SU-DHL-6 (cell line): ENCODE results near the gene ADAMTS4.

ENCODE experiments used
- H2AFZ ChIP-seq: fragments of 200-600 bp; sonication (generic); 2 replicates; pipeline ENCODE4 v1.6.1; 2014; ENCODE audit warnings: low read depth, mild to moderate bottlenecking, moderate library complexity, mixed read lengths, antibody characterized with exemption, low read length; ENCODE audit not compliant: severe bottlenecking
- H3F3A ChIP-seq: fragments of 200-600 bp; shearing (Covaris generic); 2 replicates; pipeline ENCODE4 v1.6.0; 2016; ENCODE audit warnings: antibody characterized with exemption, mild to moderate bottlenecking; ENCODE audit not compliant: insufficient read depth
- H3K27ac ChIP-seq: fragments of 200-600 bp; sonication (generic); 2 replicates; pipeline ENCODE4 v1.5.1; 2016; ENCODE audit warnings: low read depth, mild to moderate bottlenecking, low read length, moderate library complexity, mixed read lengths
- H3K27me3 ChIP-seq: fragments of 200-600 bp; sonication (generic), shearing (Covaris generic); 2 replicates; pipeline ENCODE4 v1.6.0; 2014; ENCODE audit warnings: mild to moderate bottlenecking, low read length
- H3K36me3 ChIP-seq: fragments of 200-600 bp; sonication (generic); 2 replicates; pipeline ENCODE4 v1.6.1; 2014; ENCODE audit warnings: mild to moderate bottlenecking, low read length, mixed read lengths
- H3K4me2 ChIP-seq: fragments of 300-600, 200-600 bp; shearing (Covaris generic), sonication (generic); 2 replicates; pipeline ENCODE4 v1.6.0; 2014; ENCODE audit warnings: low read length, low read depth, mild to moderate bottlenecking; ENCODE audit not compliant: poor library complexity, severe bottlenecking
- H3K4me3 ChIP-seq: fragments of 200-600 bp; sonication (generic); 2 replicates; pipeline ENCODE4 v1.5.1; 2014; ENCODE audit warnings: antibody characterized with exemption, low read length, mild to moderate bottlenecking, mixed read lengths; ENCODE audit not compliant: insufficient read depth, poor library complexity, severe bottlenecking
- H3K79me2 ChIP-seq: fragments of 200-600 bp; sonication (generic); 2 replicates; pipeline ENCODE4 v1.6.1; 2014; ENCODE audit warnings: mild to moderate bottlenecking, low read length, moderate library complexity; ENCODE audit not compliant: insufficient read depth
- H3K9ac ChIP-seq: fragments of 200-600 bp; sonication (generic); 2 replicates; pipeline ENCODE4 v1.7.0; 2014; ENCODE audit warnings: mild to moderate bottlenecking, low read length
- H3K9me2 ChIP-seq: fragments of 200-600 bp; sonication (generic); replicated peaks from 2 replicates; pipeline ENCODE4 v1.6.1; 2014; ENCODE audit warnings: low read length; ENCODE audit not compliant: insufficient read depth
- H3K9me3 ChIP-seq: fragments of 200-600 bp; sonication (generic); 2 replicates; pipeline ENCODE4 v1.6.1; 2014; ENCODE audit warnings: low read length, mixed read lengths; ENCODE audit not compliant: insufficient read depth
- H4K20me1 ChIP-seq: fragments of 200-600 bp; sonication (generic); 2 replicates; pipeline ENCODE4 v1.6.1; 2014; ENCODE audit warnings: low read depth, mild to moderate bottlenecking, antibody characterized with exemption, low read length, moderate library complexity, mixed read lengths
- CTCF ChIP-seq: fragments of 200-600 bp; sonication (generic); IDR thresholded peaks from one replicate; pipeline ENCODE4 v1.5.1; 2017; ENCODE audit warnings: antibody characterized with exemption, mild to moderate bottlenecking, low read length, moderate library complexity; ENCODE audit not compliant: insufficient read depth, poor library complexity, severe bottlenecking
- EZH2phosphoT487 ChIP-seq: fragments of 200-600 bp; sonication (generic), shearing (Covaris generic); conservative IDR thresholded peaks from 2 replicates; pipeline ENCODE4 v1.6.1; 2018; ENCODE audit warnings: mild to moderate bottlenecking, antibody characterized with exemption, low read length, moderate library complexity, mixed read lengths

The ADAMTS4 gene

GRCh38 chr1:161174911-161175310 lies 23.9 kb downstream of the ADAMTS4 start:
- no peaks in the 10 kb centered on the region for H3K9me2 ChIP-seq
- TF ChIP-seq EZH2phosphoT487 (no peak), CTCF (no peak)
- peaks cover 13% of the 10 kb centered on the region; the same call in 1 of the 2 replicates for H3F3A ChIP-seq
- H3K36me3 ChIP-seq = no peaks in the 10 kb centered on the region
- H3K27me3 ChIP-seq = no peaks in the 10 kb centered on the region
- H3K9me3 ChIP-seq = no peaks in the 10 kb centered on the region
- no peak overlapping the region for H3K4me2 ChIP-seq
- H3K27ac ChIP-seq = no peak overlapping the region
- H3K4me3 ChIP-seq = no peak overlapping the region
- no peaks in the 10 kb centered on the region; the same call in 1 of the 2 replicates for H3K79me2 ChIP-seq
- H3K9ac ChIP-seq = no peak overlapping the region
- H4K20me1 ChIP-seq = no peaks in the 10 kb centered on the region
- H2AFZ ChIP-seq = no peak overlapping the region

DNA sequence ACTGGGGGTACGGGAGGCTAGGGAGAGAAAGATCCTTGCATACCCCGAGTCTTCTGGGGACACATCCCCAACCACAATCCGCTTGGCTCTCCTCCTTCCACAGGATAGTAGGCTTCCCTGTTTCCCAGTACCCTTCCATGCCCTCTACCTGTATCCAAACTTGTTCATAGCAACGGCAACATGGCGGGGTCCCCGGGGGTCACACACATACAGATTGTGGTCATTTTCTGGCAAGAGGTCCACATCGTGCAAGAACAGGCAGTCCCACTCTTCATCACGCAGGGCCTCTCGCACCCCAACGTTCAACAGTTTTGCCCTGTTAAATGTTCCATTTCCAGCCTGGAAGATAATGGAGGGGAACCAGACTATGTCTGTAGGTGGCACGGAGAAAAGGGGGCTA lies 25.1 kb downstream of the ADAMTS4 start:
- Histone ChIP-seq H3K9ac (no peak overlapping the region), H3K27ac (no peak overlapping the region), H4K20me1 (no peaks in the 10 kb centered on the region), H3F3A (peaks cover 13% of the 10 kb centered on the region; the same call in 1 of the 2 replicates), H3K9me3 (no peaks in the 10 kb centered on the region), H2AFZ (no peak overlapping the region), H3K9me2 (no peaks in the 10 kb centered on the region), H3K4me3 (no peak overlapping the region), H3K27me3 (no peaks in the 10 kb centered on the region), H3K4me2 (no peak overlapping the region), H3K79me2 (no peaks in the 10 kb centered on the region; the same call in 1 of the 2 replicates), H3K36me3 (no peaks in the 10 kb centered on the region)
- TF ChIP-seq CTCF (no peak), EZH2phosphoT487 (no peak)

DNA sequence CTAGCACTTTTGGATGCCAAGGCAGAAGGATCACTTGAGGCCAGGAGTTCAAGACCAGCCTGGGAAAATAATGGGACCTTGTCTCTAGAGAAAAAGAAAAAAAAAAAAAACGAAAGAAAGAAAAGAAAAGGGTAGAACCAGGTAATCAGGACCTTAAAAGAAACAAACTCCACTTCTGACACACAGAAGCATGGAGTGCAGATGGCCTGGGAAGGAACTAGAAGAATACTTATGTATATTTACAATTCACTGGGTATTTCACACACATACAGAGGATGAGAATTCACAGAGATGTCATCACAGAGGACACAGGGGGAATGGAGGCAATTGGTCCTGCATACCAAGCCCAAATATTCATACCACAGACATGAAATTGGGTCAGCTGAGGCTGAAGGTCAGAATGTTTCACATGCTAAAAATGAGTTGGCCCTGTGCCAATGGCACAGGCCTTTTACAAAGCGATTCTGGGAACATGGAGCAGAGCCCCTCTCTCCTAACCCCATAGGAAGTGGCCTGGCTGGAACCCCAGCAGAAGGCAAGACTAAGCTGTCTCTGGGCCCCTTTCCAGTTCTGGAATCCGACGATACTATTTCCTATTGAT lies 26.0 kb downstream of the ADAMTS4 start:
- Histone ChIP-seq H3K4me3 (no peak overlapping the region), H3K9me2 (no peaks in the 10 kb centered on the region), H3K36me3 (no peaks in the 10 kb centered on the region), H3K9ac (no peak overlapping the region), H3K79me2 (no peaks in the 10 kb centered on the region; the same call in 1 of the 2 replicates), H3F3A (peaks cover 7% of the 10 kb centered on the region; the same call in 1 of the 2 replicates), H3K27me3 (no peaks in the 10 kb centered on the region), H4K20me1 (no peaks in the 10 kb centered on the region), H2AFZ (no peak overlapping the region), H3K4me2 (no peak overlapping the region), H3K27ac (no peak overlapping the region), H3K9me3 (no peaks in the 10 kb centered on the region)
- TF ChIP-seq EZH2phosphoT487 (no peak), CTCF (no peak)
